Measurements from ENCODE around the gene PEAR1.

Gene PEAR1

DNA sequence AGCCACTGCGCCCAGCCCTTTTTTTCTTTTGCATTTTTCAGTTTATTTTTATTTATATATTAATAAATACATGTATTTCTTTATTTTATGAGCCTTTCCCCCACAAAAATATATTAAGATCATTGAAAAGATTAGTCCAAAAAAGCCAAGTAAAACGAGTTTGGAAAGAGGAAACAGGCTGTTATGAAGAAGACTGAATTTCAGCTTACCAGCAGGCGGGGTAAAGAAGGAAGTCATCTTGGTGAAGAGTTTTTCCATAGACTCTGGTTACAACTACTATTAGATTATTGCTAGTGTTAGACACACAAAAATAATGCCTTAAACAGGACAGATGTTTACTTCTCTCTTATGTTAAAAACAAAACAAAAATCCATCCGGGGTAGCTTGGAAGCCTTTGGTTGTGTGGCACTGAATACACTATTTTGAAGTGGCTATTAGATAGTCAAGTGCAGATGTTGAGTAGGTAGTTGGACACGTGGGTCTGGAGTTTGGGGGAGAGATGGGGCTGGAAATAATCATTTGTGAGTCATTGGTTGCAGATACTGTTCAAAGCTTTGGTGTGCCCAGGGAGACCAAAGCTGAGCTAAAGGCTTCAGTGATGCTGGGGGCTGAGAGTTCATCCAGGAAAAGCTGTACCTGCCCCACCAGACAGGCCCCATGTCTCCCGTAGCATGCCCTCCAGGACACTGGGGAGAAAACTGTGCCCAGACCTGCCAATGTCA lies 18.2 kb downstream of the PEAR1 start:
- H3K9me3 ChIP-seq (ENCODE audit: low read depth, low read length): no peaks in the 10 kb centered on the region
- TF ChIP-seq FOXP2 (optimal IDR thresholded peaks at IDR 0.05; ENCODE audit: control extremely low read depth, extremely low read length, insufficient read depth): no peak
- no peak for TF ChIP-seq POLR2AphosphoS5 (IDR thresholded peaks at IDR 0.05; ENCODE audit: borderline replicate concordance, low read depth, low read length)
- no peak for TF ChIP-seq EZH2 (IDR thresholded peaks at IDR 0.05)
- no peak overlapping the region for H3K4me3 ChIP-seq
- H3K36me3 ChIP-seq (ENCODE audit: insufficient read depth, low read length): no peaks in the 10 kb centered on the region
- H3K9ac ChIP-seq (ENCODE audit: insufficient read length): no peak overlapping the region
- no peak for DNase-seq (ENCODE audit: low read depth, low spot score)
- H3K27ac ChIP-seq: no peak overlapping the region

DNA sequence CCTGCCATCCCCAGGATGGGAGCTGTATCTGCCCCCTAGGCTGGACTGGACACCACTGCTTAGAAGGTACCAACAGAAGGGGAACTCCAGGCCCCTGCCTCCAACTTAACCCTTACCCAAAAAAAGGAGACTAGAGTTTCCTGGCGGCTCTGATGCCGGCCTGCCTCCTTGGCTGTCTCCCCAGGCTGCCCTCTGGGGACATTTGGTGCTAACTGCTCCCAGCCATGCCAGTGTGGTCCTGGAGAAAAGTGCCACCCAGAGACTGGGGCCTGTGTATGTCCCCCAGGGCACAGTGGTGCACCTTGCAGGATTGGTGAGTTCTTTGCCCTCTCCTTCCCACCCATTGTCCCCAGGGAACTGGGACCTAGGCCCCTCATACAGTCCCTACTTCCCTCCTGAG lies 18.8 kb downstream of the PEAR1 start:
- Histone ChIP-seq H3K9ac (ENCODE audit: insufficient read length) (no peak overlapping the region), H3K9me3 (ENCODE audit: low read depth, low read length) (no peaks in the 10 kb centered on the region), H3K4me3 (no peak overlapping the region), H3K36me3 (ENCODE audit: insufficient read depth, low read length) (no peaks in the 10 kb centered on the region), H3K27ac (no peak overlapping the region)
- TF ChIP-seq POLR2AphosphoS5 (IDR thresholded peaks at IDR 0.05; ENCODE audit: borderline replicate concordance, low read depth, low read length) (no peak), FOXP2 (optimal IDR thresholded peaks at IDR 0.05; ENCODE audit: control extremely low read depth, extremely low read length, insufficient read depth) (no peak), EZH2 (IDR thresholded peaks at IDR 0.05) (no peak)
- no peak for DNase-seq (ENCODE audit: low read depth, low spot score)

DNA sequence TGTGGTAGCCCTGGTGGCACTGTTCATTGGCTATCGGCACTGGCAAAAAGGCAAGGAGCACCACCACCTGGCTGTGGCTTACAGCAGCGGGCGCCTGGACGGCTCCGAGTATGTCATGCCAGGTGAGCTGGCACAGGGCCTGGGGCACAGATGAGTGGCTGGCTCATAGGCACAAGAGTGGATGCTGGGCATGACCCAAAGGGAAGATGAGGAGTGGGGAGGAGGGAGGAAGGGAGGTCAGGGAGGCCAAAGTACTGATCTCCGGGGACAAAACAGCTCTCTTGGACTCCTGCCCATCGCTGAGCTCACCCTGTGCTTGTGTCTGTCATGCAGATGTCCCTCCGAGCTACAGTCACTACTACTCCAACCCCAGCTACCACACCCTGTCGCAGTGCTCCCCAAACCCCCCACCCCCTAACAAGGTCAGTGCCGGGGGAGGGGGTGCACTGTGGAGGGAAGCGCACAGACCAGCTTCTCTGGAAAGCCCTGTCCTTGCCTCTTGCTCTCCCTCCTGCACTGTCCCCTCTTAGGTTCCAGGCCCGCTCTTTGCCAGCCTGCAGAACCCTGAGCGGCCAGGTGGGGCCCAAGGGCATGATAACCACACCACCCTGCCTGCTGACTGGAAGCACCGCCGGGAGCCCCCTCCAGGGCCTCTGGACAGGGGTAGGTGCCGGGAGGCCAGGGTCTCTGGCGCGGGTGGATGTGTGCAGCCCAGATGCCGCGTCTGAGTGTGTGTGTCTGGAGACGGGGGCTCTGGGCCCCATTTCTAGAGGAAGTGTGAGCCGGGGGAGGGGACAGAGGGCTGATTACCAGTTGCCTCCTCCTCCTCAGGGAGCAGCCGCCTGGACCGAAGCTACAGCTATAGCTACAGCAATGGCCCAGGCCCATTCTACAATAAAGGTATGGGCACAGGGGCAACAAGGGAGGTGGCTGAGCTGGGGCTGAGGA lies 19.6 kb downstream of the PEAR1 start:
- TF ChIP-seq EZH2 (IDR thresholded peaks at IDR 0.05) (no peak), FOXP2 (optimal IDR thresholded peaks at IDR 0.05; ENCODE audit: control extremely low read depth, extremely low read length, insufficient read depth) (no peak), POLR2AphosphoS5 (IDR thresholded peaks at IDR 0.05; ENCODE audit: borderline replicate concordance, low read depth, low read length) (no peak)
- Histone ChIP-seq H3K4me3 (no peak overlapping the region), H3K9me3 (ENCODE audit: low read depth, low read length) (no peaks in the 10 kb centered on the region), H3K27ac (no peak overlapping the region), H3K9ac (ENCODE audit: insufficient read length) (no peak overlapping the region), H3K36me3 (ENCODE audit: insufficient read depth, low read length) (no peaks in the 10 kb centered on the region)
- no peak for DNase-seq (ENCODE audit: low read depth, low spot score)

DNA sequence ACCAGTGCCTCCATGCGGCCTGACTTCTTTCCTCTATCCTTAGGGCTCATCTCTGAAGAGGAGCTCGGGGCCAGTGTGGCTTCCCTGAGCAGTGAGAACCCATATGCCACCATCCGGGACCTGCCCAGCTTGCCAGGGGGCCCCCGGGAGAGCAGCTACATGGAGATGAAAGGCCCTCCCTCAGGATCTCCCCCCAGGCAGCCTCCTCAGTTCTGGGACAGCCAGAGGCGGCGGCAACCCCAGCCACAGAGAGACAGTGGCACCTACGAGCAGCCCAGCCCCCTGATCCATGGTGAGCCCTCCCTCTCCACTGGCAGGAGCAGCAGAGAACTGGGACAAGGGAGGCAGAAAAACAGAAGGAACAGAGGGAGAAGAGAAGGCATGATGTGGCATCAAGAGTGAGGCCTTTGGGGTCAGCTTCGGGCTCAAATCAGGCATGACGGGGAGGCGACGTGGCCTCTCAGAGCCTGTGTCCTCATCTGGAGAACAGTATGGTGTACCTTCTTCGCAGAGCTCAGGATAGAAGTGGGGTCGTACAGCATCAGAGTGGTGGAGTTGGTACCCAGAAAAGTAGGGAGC lies 20.4 kb downstream of the PEAR1 start:
- no peaks in the 10 kb centered on the region for H3K36me3 ChIP-seq (ENCODE audit: insufficient read depth, low read length)
- H3K9me3 ChIP-seq (ENCODE audit: low read depth, low read length): no peaks in the 10 kb centered on the region
- TF ChIP-seq FOXP2 (optimal IDR thresholded peaks at IDR 0.05; ENCODE audit: control extremely low read depth, extremely low read length, insufficient read depth) (no peak), POLR2AphosphoS5 (IDR thresholded peaks at IDR 0.05; ENCODE audit: borderline replicate concordance, low read depth, low read length) (no peak), EZH2 (IDR thresholded peaks at IDR 0.05) (no peak)
- H3K4me3 ChIP-seq: no peak overlapping the region
- H3K9ac ChIP-seq (ENCODE audit: insufficient read length): no peak overlapping the region
- no peak for DNase-seq (ENCODE audit: low read depth, low spot score)
- no peak overlapping the region for H3K27ac ChIP-seq

DNA sequence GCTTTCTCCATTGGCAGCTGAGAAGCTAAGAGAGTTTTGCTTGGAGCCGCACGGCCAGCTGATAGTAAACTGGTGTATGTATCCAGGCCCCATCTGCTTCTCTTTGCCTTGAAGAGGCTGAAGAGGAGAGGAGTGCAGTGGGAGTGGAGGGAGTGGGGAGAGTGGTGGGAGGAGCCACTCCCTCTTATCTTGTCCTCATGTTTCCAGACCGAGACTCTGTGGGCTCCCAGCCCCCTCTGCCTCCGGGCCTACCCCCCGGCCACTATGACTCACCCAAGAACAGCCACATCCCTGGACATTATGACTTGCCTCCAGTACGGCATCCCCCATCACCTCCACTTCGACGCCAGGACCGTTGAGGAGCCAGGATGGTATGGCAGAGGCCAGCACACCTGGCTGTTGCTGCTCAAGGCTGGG lies 20.9 kb downstream of the PEAR1 start:
- Histone ChIP-seq H3K4me3 (no peak overlapping the region), H3K27ac (no peak overlapping the region), H3K9ac (ENCODE audit: insufficient read length) (no peak overlapping the region), H3K36me3 (ENCODE audit: insufficient read depth, low read length) (no peaks in the 10 kb centered on the region), H3K9me3 (ENCODE audit: low read depth, low read length) (no peaks in the 10 kb centered on the region)
- TF ChIP-seq EZH2 (IDR thresholded peaks at IDR 0.05) (no peak), FOXP2 (optimal IDR thresholded peaks at IDR 0.05; ENCODE audit: control extremely low read depth, extremely low read length, insufficient read depth) (no peak), POLR2AphosphoS5 (IDR thresholded peaks at IDR 0.05; ENCODE audit: borderline replicate concordance, low read depth, low read length) (no peak)
- DNase-seq (ENCODE audit: low read depth, low spot score): no peak

DNA sequence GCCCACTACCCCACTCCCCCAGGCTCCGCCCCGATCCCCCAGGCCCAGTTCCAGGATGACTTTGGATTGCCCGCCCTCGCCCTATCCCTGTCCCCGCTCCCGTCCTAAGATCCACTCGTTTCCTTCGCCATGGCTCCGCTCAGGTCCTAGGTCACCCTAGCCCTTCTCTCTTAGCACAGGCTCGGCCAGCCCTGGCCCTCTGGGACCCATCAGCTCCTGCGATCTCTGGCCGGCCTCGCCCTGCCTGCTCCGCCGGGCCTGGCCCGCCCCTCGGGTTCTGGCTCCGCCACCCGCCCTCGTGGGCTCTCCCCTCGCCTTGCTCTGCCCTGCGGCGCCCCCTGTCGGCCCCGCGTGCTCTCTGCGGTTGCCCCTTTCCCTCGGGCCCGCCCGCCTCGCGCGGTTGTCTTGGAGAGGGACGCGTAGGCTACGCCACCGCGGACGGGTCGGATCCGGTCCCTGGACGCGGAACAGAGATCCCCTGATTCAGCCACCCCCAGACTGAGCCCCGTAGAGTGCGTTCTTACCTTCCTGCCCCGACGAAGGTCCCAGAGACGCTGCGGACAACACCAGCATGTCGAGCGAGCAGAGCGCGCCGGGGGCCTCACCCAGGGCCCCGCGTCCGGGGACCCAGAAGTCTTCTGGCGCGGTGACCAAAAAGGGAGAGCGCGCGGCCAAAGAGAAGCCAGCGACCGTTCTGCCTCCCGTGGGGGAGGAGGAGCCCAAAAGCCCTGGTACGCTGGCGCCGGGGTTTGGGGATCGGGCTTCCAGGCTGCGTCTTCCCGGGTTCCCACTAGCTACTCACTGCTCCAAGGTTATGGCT lies 26.9 kb downstream of the PEAR1 start, which contains the start of gene LRRC71:
TSS of gene LRRC71 (plus strand) at position 400 of the 820 bp plus-strand sequence. CDS start at position 572, 172 bp downstream.
- H3K36me3 ChIP-seq (ENCODE audit: insufficient read depth, low read length): no peaks in the 10 kb centered on the region
- no peak within 1 kb of the TSS for H3K9ac ChIP-seq (ENCODE audit: insufficient read length)

DNA sequence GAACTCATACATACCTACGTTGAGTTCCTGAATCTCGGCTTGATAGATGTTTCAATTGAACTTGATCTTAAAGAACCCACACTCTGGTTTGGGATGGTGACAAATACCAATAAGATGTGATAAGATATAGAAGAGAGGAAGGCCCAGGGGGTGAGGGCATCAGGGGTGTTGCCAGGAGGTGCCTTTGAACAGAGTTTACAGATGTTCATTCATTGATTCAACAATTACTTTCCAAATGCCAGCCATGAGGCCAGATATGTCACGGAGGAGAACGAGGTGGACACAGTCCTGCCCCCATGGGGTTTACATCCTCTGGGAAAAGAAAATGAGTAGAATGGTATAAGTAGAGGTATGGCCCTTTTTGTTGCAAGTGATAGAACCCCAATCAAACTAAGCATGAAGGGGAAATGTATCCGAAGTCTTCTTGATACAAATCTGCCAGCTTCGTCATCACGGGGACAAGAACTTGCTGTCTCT lies 27.6 kb downstream of the PEAR1 start:
- TF ChIP-seq POLR2AphosphoS5 (IDR thresholded peaks at IDR 0.05; ENCODE audit: borderline replicate concordance, low read depth, low read length) (no peak), EZH2 (IDR thresholded peaks at IDR 0.05) (no peak), FOXP2 (optimal IDR thresholded peaks at IDR 0.05; ENCODE audit: control extremely low read depth, extremely low read length, insufficient read depth) (no peak)
- Histone ChIP-seq H3K4me3 (no peak overlapping the region), H3K9ac (ENCODE audit: insufficient read length) (no peak overlapping the region), H3K9me3 (ENCODE audit: low read depth, low read length) (no peaks in the 10 kb centered on the region), H3K36me3 (ENCODE audit: insufficient read depth, low read length) (no peaks in the 10 kb centered on the region), H3K27ac (no peak overlapping the region)
- DNase-seq (ENCODE audit: low read depth, low spot score): no peak

More for the DNA sequence above, 26.9 kb downstream of the PEAR1 start, which contains the start of gene LRRC71:
- H3K9me3 ChIP-seq (ENCODE audit: low read depth, low read length): no peaks in the 10 kb centered on the region
- TF ChIP-seq EZH2 (IDR thresholded peaks at IDR 0.05) (peak; percentile 72), FOXP2 (optimal IDR thresholded peaks at IDR 0.05; ENCODE audit: control extremely low read depth, extremely low read length, insufficient read depth) (no peak)
- peak within 1 kb of the TSS; percentile 69 for H3K4me3 ChIP-seq
- no peak within 1 kb of the TSS for H3K27ac ChIP-seq
- no peak for DNase-seq (ENCODE audit: low read depth, low spot score)
